Measurements from ENCODE around the gene CUX1. TPM values are rescaled to one million over a fixed set of nuclear protein-coding genes. Genes with fewer than 3 reads are reported as not detected.

Gene CUX1
- total RNA-seq, 1 experiment from 2014 or later: 116 TPM

DNA sequence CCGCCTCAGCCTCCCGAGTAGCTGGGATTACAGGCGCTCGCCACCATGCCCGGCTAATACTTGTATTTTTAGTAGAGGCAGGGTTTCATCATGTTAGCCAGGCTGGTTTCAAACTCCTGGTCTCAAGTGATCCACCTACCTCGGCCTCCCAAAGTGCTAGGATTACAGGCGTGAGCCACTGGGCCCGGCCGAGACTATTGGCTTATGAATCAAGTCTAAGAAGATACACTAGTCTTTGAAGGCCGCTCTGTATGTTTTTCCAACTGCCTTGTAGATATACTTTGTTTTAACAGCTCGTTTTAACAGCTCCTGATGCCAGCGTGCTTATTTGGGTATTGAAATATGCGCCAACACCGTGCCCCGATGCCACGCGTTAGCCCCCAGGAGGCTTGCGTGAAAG is 332.8 kb downstream of the CUX1 start:
- no peaks in the 10 kb centered on the region for H3K9me3 ChIP-seq
- peaks cover 57% of the 10 kb centered on the region for H3K36me3 Mint-ChIP-seq (ENCODE audit: insufficient read depth, unreplicated experiment)
- no peaks in the 10 kb centered on the region for H3K9me3 Mint-ChIP-seq (ENCODE audit: unreplicated experiment)
- no peaks in the 10 kb centered on the region for H3K27me3 ChIP-seq (replicated peaks; ENCODE audit: control insufficient read depth, insufficient read depth, low read length)
- intact Hi-C loops (cut with micrococcal nuclease; ENCODE audit: unreplicated experiment): no loop called here
- BruUV-seq (replicated peaks): no TSS peak
- no peaks in the 10 kb centered on the region for H3K36me3 ChIP-seq (ENCODE audit: control insufficient read depth, insufficient read depth, low read length)
- ChIA-PET CTCF (interaction anchor here (0.6 kb wide), 1 partner anchor 322 kb away, joined by 4 read pairs; no protein-coding TSS in a partner anchor), POLR2A (no interaction called here)
- no peak for TF ChIP-seq CTCF (IDR thresholded peaks at IDR 0.05; ENCODE audit: insufficient read depth in 1 of 2, low read depth in 1 of 2, low read length in 1 of 2, severe bottlenecking in 1 of 2, unreplicated experiment in 1 of 2)
- no peaks in the 10 kb centered on the region for H3K27me3 Mint-ChIP-seq (ENCODE audit: insufficient read depth, unreplicated experiment)
- peaks cover 27% of the 10 kb centered on the region for H3K4me1 ChIP-seq
- H3K4me1 Mint-ChIP-seq (ENCODE audit: low read depth, unreplicated experiment): peaks cover 27% of the 10 kb centered on the region
- no peak for DNase-seq
- no peak overlapping the region for H3K4me3 ChIP-seq (ENCODE audit: low read depth, low read length)
- H3K27ac Mint-ChIP-seq (ENCODE audit: unreplicated experiment): peak overlapping the region; percentile 13
- H3K4me3 Mint-ChIP-seq (ENCODE audit: unreplicated experiment): no peak overlapping the region

DNA sequence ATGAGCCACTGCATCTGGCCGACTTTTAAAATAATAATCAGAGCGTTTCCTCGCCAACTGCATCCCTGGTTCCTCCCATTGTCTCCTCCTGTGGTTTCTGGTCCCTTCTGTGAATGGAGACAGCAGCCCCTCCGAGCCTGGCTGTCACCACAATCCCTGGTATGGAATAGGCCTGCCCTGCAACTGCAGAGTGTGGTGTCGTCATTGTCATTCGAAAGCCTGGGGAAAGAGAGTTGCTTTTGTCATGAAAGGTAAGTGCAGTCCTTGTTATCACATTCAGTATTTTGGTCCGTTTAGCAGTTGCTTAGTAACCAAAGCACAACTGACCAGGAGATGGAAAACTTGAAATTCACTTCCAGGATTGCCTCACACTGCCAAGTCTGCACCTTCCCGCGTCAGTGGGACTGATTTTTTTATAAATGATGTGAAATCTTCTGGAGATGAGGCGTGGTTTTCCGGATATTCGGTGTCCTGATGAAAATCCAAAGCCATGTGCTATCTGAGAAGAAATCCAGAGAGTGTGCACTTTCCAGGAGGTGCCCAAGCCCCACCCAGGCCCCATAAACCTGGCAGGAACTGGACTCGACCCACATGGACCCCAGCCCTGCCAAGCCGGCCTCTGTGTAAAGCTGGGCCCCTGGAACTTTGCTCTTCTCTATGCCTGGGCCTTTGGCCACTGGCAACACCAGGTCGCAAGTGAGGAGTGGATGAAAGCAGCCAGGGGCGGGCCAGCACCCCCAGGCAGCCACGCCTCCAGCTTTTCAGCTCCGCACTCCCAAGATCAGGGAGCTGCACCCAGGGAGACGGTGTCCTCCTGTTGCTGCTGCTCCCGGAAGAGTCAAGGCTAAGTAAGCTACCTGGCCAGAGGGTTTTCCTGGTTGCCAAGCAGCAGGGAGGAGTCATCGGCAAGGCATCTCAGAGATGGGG is 335.5 kb downstream of the CUX1 start:
- intact Hi-C loops (cut with micrococcal nuclease; ENCODE audit: unreplicated experiment): loop anchor here (1.0 kb wide), 1 partner anchor 55 kb away; no protein-coding TSS in a partner anchor
- Mint-ChIP-seq H3K4me3 (ENCODE audit: unreplicated experiment) (peak overlapping the region; percentile 61), H3K27me3 (ENCODE audit: insufficient read depth, unreplicated experiment) (no peaks in the 10 kb centered on the region), H3K27ac (ENCODE audit: unreplicated experiment) (peak overlapping the region; percentile 98), H3K36me3 (ENCODE audit: insufficient read depth, unreplicated experiment) (peaks cover 52% of the 10 kb centered on the region), H3K9me3 (ENCODE audit: unreplicated experiment) (no peaks in the 10 kb centered on the region), H3K4me1 (ENCODE audit: low read depth, unreplicated experiment) (peaks cover 31% of the 10 kb centered on the region)
- no peaks in the 10 kb centered on the region for H3K9me3 ChIP-seq
- BruUV-seq (replicated peaks): TSS peak; percentile 87
- ChIA-PET POLR2A (interaction anchor here (0.5 kb wide), 1 partner anchor 313 kb away, joined by 4 read pairs; no protein-coding TSS in a partner anchor), CTCF (interaction anchor here (0.6 kb wide), 1 partner anchor 486 kb away, joined by 3 read pairs; no protein-coding TSS in a partner anchor)
- peaks cover 27% of the 10 kb centered on the region for H3K4me1 ChIP-seq
- H3K4me3 ChIP-seq (ENCODE audit: low read depth, low read length): no peak overlapping the region
- H3K27me3 ChIP-seq (replicated peaks; ENCODE audit: control insufficient read depth, insufficient read depth, low read length): no peaks in the 10 kb centered on the region
- DNase-seq: peak; percentile 73 to 85
- no peak for TF ChIP-seq CTCF (IDR thresholded peaks at IDR 0.05; ENCODE audit: insufficient read depth in 1 of 2, low read depth in 1 of 2, low read length in 1 of 2, severe bottlenecking in 1 of 2, unreplicated experiment in 1 of 2)
- no peaks in the 10 kb centered on the region for H3K36me3 ChIP-seq (ENCODE audit: control insufficient read depth, insufficient read depth, low read length)

- no peaks in the 10 kb centered on the region for H3K27me3 Mint-ChIP-seq (ENCODE audit: insufficient read depth, unreplicated experiment)
- H3K9me3 Mint-ChIP-seq (ENCODE audit: unreplicated experiment): no peaks in the 10 kb centered on the region
- POLR2A ChIA-PET: interaction anchor here (0.5 kb wide), 1 partner anchor 313 kb away, joined by 4 read pairs; no protein-coding TSS in a partner anchor
- no peak overlapping the region for H3K4me3 Mint-ChIP-seq (ENCODE audit: unreplicated experiment)
- DNase-seq: no peak
- peaks cover 35% of the 10 kb centered on the region for H3K4me1 Mint-ChIP-seq (ENCODE audit: low read depth, unreplicated experiment)
- Histone ChIP-seq H3K36me3 (ENCODE audit: control insufficient read depth, insufficient read depth, low read length) (no peaks in the 10 kb centered on the region), H3K4me1 (peaks cover 27% of the 10 kb centered on the region), H3K9me3 (no peaks in the 10 kb centered on the region), H3K27me3 (replicated peaks; ENCODE audit: control insufficient read depth, insufficient read depth, low read length) (no peaks in the 10 kb centered on the region), H3K4me3 (ENCODE audit: low read depth, low read length) (no peak overlapping the region)
- H3K27ac Mint-ChIP-seq (ENCODE audit: unreplicated experiment): peak overlapping the region; percentile 98
- CTCF ChIA-PET: interaction anchor here (0.6 kb wide), 1 partner anchor 487 kb away, joined by 3 read pairs; no protein-coding TSS in a partner anchor
- peaks cover 55% of the 10 kb centered on the region for H3K36me3 Mint-ChIP-seq (ENCODE audit: insufficient read depth, unreplicated experiment)
- intact Hi-C loops (cut with micrococcal nuclease; ENCODE audit: unreplicated experiment): loop anchor here (1.0 kb wide), 1 partner anchor 55 kb away; no protein-coding TSS in a partner anchor
- TF ChIP-seq CTCF (IDR thresholded peaks at IDR 0.05; ENCODE audit: insufficient read depth in 1 of 2, low read depth in 1 of 2, low read length in 1 of 2, severe bottlenecking in 1 of 2, unreplicated experiment in 1 of 2): no peak
- no TSS peak for BruUV-seq (replicated peaks)
Observed at GRCh38 chr7:102153599-102153946, 336.1 kb downstream of the CUX1 start.

All from Caco-2 (cell line).